HepG2 (cell line): ENCODE measurements around the gene ADGRB3. TPM values are rescaled to one million over a fixed set of nuclear protein-coding genes. Genes with fewer than 3 reads are reported as not detected.

ENCODE experiments used
- ATAC-seq: fragments of 200-7000 bp; cut with Tn5 transposase; 3 replicates; pipeline ENCODE4 v1.9.1; 2020; ENCODE audit warnings: mild to moderate bottlenecking, moderate library complexity
- BruUV-seq: library from RNA; stranded (reverse); fragments of 400-500 nt; replicated peaks from 2 replicates; lab custom pipeline; 2021; lab: Mats Ljungman, UMichigan
- CTCF ChIA-PET: fragments of 300-600 bp; formaldehyde crosslinking; extraction: SDS; loops from one replicate; lab custom pipeline; 2021; ENCODE audit warnings: low total read pairs, inconsistent platforms, low intra/inter-chr PET ratio; lab: Yijun Ruan, JAX
- POLR2A ChIA-PET: fragments of 350-600 bp; sonication (Branson Sonifier 250); formaldehyde crosslinking; loops from one replicate; lab custom pipeline; 2020; ENCODE audit warnings: antibody characterized with exemption, inconsistent platforms; lab: Yijun Ruan, JAX
- DNase-seq: peaks from one replicate; pipeline ENCODE4 v3.0.0-alpha.2; 2015; ENCODE audit warnings: low spot score
- FAIRE-seq: peaks from 3 replicates; lab custom pipeline; 2011; peaks lifted over from hg19 to GRCh38; lab: Jason Lieb, UNC
- H2AFZ ChIP-seq: one replicate; pipeline ENCODE4 v1.6.1; 2011; ENCODE audit warnings: low read length, inconsistent platforms
- H3K27ac ChIP-seq: fragments of 300-600 bp; 3 replicates; pipeline ENCODE4 v1.8.0; 2011; ENCODE audit warnings: mixed run types, mild to moderate bottlenecking, mixed read lengths, low read length, inconsistent platforms; ENCODE audit not compliant: insufficient read depth; ENCODE audit errors: extremely low read length
- H3K27me3 ChIP-seq, 2 experiments: fragments of 200-600 bp in 1 of 2; 2 replicates in 1 of 2; 3 replicates in 1 of 2; pipeline versions ENCODE4 v1.6.0 to v1.8.0; 2011; ENCODE audit warnings: low read length in 2 of 2, mild to moderate bottlenecking in 2 of 2, moderate library complexity in 2 of 2, inconsistent platforms in 1 of 2; ENCODE audit not compliant: insufficient read depth in 2 of 2, control insufficient read depth in 1 of 2
- H3K36me3 ChIP-seq, 2 experiments: fragments of 200-600 bp in 1 of 2; replicated peaks in 1 of 2; 2 replicates in 1 of 2; 3 replicates in 1 of 2; pipeline versions ENCODE4 v1.5.1 to v1.8.0; 2011; ENCODE audit warnings: low read length in 2 of 2, inconsistent platforms in 1 of 2; ENCODE audit not compliant: insufficient read depth in 2 of 2, control insufficient read depth in 1 of 2
- H3K4me1 ChIP-seq: 2 replicates; pipeline ENCODE4 v1.5.1; 2012; ENCODE audit warnings: low read length, inconsistent platforms; ENCODE audit not compliant: insufficient read depth
- H3K4me2 ChIP-seq: 2 replicates; pipeline ENCODE4 v1.6.0; 2011; ENCODE audit warnings: low read depth, low read length, inconsistent platforms
- H3K4me3 ChIP-seq, 3 experiments: fragments of 200-600 bp in 1 of 3; sonication (generic), shearing (Covaris generic) in 1 of 3; replicated peaks in 1 of 3; 2 replicates each; pipeline ENCODE4 v1.5.1; 2011 to 2016; ENCODE audit warnings: low read length in 3 of 3, inconsistent platforms in 2 of 3, low read depth in 2 of 3, mild to moderate bottlenecking in 2 of 3, control low read depth in 1 of 3, mixed read lengths in 1 of 3; ENCODE audit not compliant: insufficient read depth in 1 of 3
- H3K79me2 ChIP-seq: one replicate; pipeline ENCODE4 v1.6.1; 2011; ENCODE audit warnings: low read length, inconsistent platforms; ENCODE audit not compliant: insufficient read depth
- H3K9ac ChIP-seq: 2 replicates; pipeline ENCODE4 v1.6.0; 2011; ENCODE audit warnings: mild to moderate bottlenecking, low read depth, low read length, inconsistent platforms; ENCODE audit not compliant: insufficient read depth
- H3K9me3 ChIP-seq: 2 replicates; pipeline ENCODE4 v1.5.1; 2012; ENCODE audit warnings: mild to moderate bottlenecking, low read length
- H4K20me1 ChIP-seq: 2 replicates; pipeline ENCODE4 v1.6.0; 2011; ENCODE audit warnings: inconsistent platforms, mild to moderate bottlenecking, low read length, moderate library complexity; ENCODE audit not compliant: insufficient read depth
- CERS6 ChIP-seq: sonication (generic); formaldehyde crosslinking; IDR thresholded peaks from 2 replicates; pipeline ENCODE4 v1.5.0; 2020; ENCODE audit warnings: missing genetic modification reagents
- ETS1 ChIP-seq: sonication (generic); formaldehyde crosslinking; IDR thresholded peaks from 2 replicates; pipeline ENCODE4 v1.4.0; 2020; ENCODE audit warnings: missing genetic modification reagents
- IKZF4 ChIP-seq: sonication (generic); formaldehyde crosslinking; IDR thresholded peaks from 2 replicates; pipeline ENCODE4 v1.5.1; 2020; ENCODE audit warnings: borderline replicate concordance, mild to moderate bottlenecking, low read depth, missing genetic modification reagents; ENCODE audit errors: not compliant biosample characterization
- MEIS2 ChIP-seq: sonication (generic); formaldehyde crosslinking; IDR thresholded peaks from 2 replicates; pipeline ENCODE4 v1.9.0; 2021; ENCODE audit warnings: mild to moderate bottlenecking, missing genetic modification reagents
- MIXL1 ChIP-seq: IDR thresholded peaks from 2 replicates; pipeline ENCODE4 v1.6.1; 2016
- NBN ChIP-seq: fragments of 450-650 bp; conservative IDR thresholded peaks from 2 replicates; pipeline ENCODE4 v1.6.1; 2017
- NFYB ChIP-seq: sonication (generic); formaldehyde crosslinking; IDR thresholded peaks from 2 replicates; pipeline ENCODE4 v1.4.0; 2020; ENCODE audit warnings: missing genetic modification reagents
- PAX8 ChIP-seq: sonication (generic); formaldehyde crosslinking; IDR thresholded peaks from 2 replicates; pipeline ENCODE4 v1.8.0; 2022; ENCODE audit warnings: mild to moderate bottlenecking, missing genetic modification reagents, borderline replicate concordance
- PHF21A ChIP-seq: sonication (generic); formaldehyde crosslinking; IDR thresholded peaks from 2 replicates; pipeline ENCODE4 v1.5.0; 2020; ENCODE audit warnings: mild to moderate bottlenecking, missing genetic modification reagents
- PRPF4 ChIP-seq: fragments of 200-400 bp; formaldehyde crosslinking; IDR thresholded peaks from 2 replicates; pipeline ENCODE4 v1.6.1; 2016; ENCODE audit warnings: low read length, low read depth; ENCODE audit not compliant: poor library complexity, severe bottlenecking
- SMAD3 ChIP-seq: sonication (generic); formaldehyde crosslinking; IDR thresholded peaks from 2 replicates; pipeline ENCODE4 v1.4.0; 2020; ENCODE audit warnings: missing genetic modification reagents
- SNRNP70 ChIP-seq: fragments of 200-400 bp; formaldehyde crosslinking; IDR thresholded peaks from 2 replicates; pipeline ENCODE4 v1.6.1; 2017; ENCODE audit warnings: mild to moderate bottlenecking, low read depth, low read length, moderate library complexity
- ZNF180 ChIP-seq: sonication (generic); formaldehyde crosslinking; IDR thresholded peaks from 2 replicates; pipeline ENCODE4 v1.4.0; 2020; ENCODE audit warnings: low read depth, missing genetic modification reagents, borderline replicate concordance
- ZNF660 ChIP-seq: sonication (generic); formaldehyde crosslinking; IDR thresholded peaks from 2 replicates; pipeline ENCODE4 v1.5.1; 2020; ENCODE audit warnings: mild to moderate bottlenecking, low read depth, missing genetic modification reagents, borderline replicate concordance
- WGBS: methylation state at CpG from one replicate; pipeline ENCODE4 v1.1.6; 2017; ENCODE audit warnings: low lambda C conversion rate; 5-methylcytosine and 5-hydroxymethylcytosine counted together
- in situ Hi-C: cut with HindIII; loops from 2 replicates; pipeline ENCODE4 v1.10.0; 2017; ENCODE audit warnings: low pct_unique_long_range_greater_than_20kb; ENCODE audit not compliant: extremely low pct_ligation_motif_present
- intact Hi-C: fragments of 100-400 bp; cut with micrococcal nuclease; formaldehyde crosslinking; loops from one replicate; pipeline ENCODE4 v1.10.0; 2022; ENCODE audit not compliant: unreplicated experiment
- polyA plus RNA-seq, 8 experiments: library from polyadenylated mRNA; depleted of rRNA in 3 of 8; stranded (reverse) in 7 of 8; unstranded in 1 of 8; fragments of >200 nt; fragmentation: Illumina TruSeq in 4 of 8; extraction: Trizol in 4 of 8; gene quantifications; 2 replicates each; pipeline versions ENCODE4 v1.2.1 to v1.2.3, GENCODE V29; 2011 to 2016; ENCODE audit warnings: low read depth in 4 of 8, missing spikeins in 1 of 8, mixed read lengths in 1 of 8; ENCODE audit not compliant: insufficient read depth in 1 of 8
- total RNA-seq, 5 experiments: library from RNA; depleted of rRNA; stranded (reverse); fragments of >200 nt; fragmentation: Illumina TruSeq; extraction: Trizol; gene quantifications; 2 replicates each; pipeline ENCODE4 v1.2.3, GENCODE V29; 2016; ENCODE audit warnings: low read depth in 1 of 5

The ADGRB3 gene
- total and polyA plus RNA-seq, 2 of the 13 experiments (the other 11 are each of a cell fraction or from before 2014, with no cell fraction given): not detected

- FAIRE-seq (no peak), DNase-seq (no peak), ATAC-seq (no peak)
- Histone ChIP-seq H3K79me2 (no peaks in the 10 kb centered on the region), H2AFZ (no peak overlapping the region), H4K20me1 (no peaks in the 10 kb centered on the region), H3K36me3 (no peaks in the 10 kb centered on the region), H3K27ac (no peak overlapping the region), H3K4me1 (no peaks in the 10 kb centered on the region), H3K9me3 (no peaks in the 10 kb centered on the region), H3K9ac (no peak overlapping the region), H3K4me3 (no peak overlapping the region), H3K27me3 (no peaks in the 10 kb centered on the region), H3K4me2 (no peak overlapping the region)
- ChIA-PET POLR2A (no interaction called here), CTCF (no interaction called here)
- in situ Hi-C loops: loop anchor here (25.0 kb wide), 1 partner anchor 336 kb away; the partner anchor contains the start of gene ADGRB3
- TF ChIP-seq CERS6 (CRISPR knock-in tag): no peak
- no peak for TF ChIP-seq NBN
- TF ChIP-seq IKZF4 (CRISPR knock-in tag): no peak
- no peak for TF ChIP-seq PAX8 (CRISPR knock-in tag)
- TF ChIP-seq ZNF660 (CRISPR knock-in tag): no peak
- no peak for TF ChIP-seq SNRNP70
- intact Hi-C loops: no loop called here
- no TSS peak for BruUV-seq
Measured at GRCh38 chr6:68973066-68973465, 338.0 kb downstream of the ADGRB3 start.

GRCh38 chr6:68975064-68975463 lies 340.0 kb downstream of the ADGRB3 start:
- no peaks in the 10 kb centered on the region for H3K27me3 ChIP-seq
- POLR2A ChIA-PET: no interaction called here
- no peak for TF ChIP-seq MEIS2 (CRISPR knock-in tag)
- no peak for TF ChIP-seq ETS1 (CRISPR knock-in tag)
- no peak for TF ChIP-seq SMAD3 (CRISPR knock-in tag)
- no peak for TF ChIP-seq PAX8 (CRISPR knock-in tag)
- no peak for TF ChIP-seq MIXL1
- TF ChIP-seq ZNF180 (CRISPR knock-in tag): no peak
- TF ChIP-seq NFYB: no peak
- TF ChIP-seq PHF21A (CRISPR knock-in tag): no peak
- TF ChIP-seq PRPF4: no peak
- H3K9me3 ChIP-seq: no peaks in the 10 kb centered on the region
- no peak overlapping the region for H3K4me2 ChIP-seq
- intact Hi-C loops: no loop called here
- ATAC-seq (no peak), DNase-seq (no peak), FAIRE-seq (no peak)
- in situ Hi-C loops: no loop called here
- no peak overlapping the region for H3K27ac ChIP-seq
- H3K79me2 ChIP-seq: no peaks in the 10 kb centered on the region
- H3K4me3 ChIP-seq: no peak overlapping the region
- no peaks in the 10 kb centered on the region for H4K20me1 ChIP-seq
- no TSS peak for BruUV-seq
- H3K4me1 ChIP-seq: no peaks in the 10 kb centered on the region
- WGBS: 21% methylated on average over 2 of the region's 2 CpGs
- CTCF ChIA-PET: no interaction called here
- H2AFZ ChIP-seq: no peak overlapping the region
- H3K9ac ChIP-seq: no peak overlapping the region
- H3K36me3 ChIP-seq: no peaks in the 10 kb centered on the region
